IMR-90 (cell line): Measurements from ENCODE around the gene OR6B1.

Experiments
- CEBPB ChIP-seq: IDR thresholded peaks from 2 replicates; pipeline ENCODE4 v1.6.1; 2012; ENCODE audit warnings: low read depth, low read length, improper control_type of control experiment
- CHD1 ChIP-seq: IDR thresholded peaks from 2 replicates; pipeline ENCODE4 v1.6.1; 2012; ENCODE audit warnings: low read depth, low read length, improper control_type of control experiment
- MAFK ChIP-seq: IDR thresholded peaks from 2 replicates; pipeline ENCODE4 v1.6.1; 2012; ENCODE audit warnings: low read depth, low read length, improper control_type of control experiment
- MAZ ChIP-seq: IDR thresholded peaks from 2 replicates; pipeline ENCODE4 v1.6.1; 2012; ENCODE audit warnings: low read depth, mild to moderate bottlenecking, low read length, improper control_type of control experiment, moderate library complexity, borderline replicate concordance
- MXI1 ChIP-seq: IDR thresholded peaks from 2 replicates; pipeline ENCODE4 v1.6.1; 2012; ENCODE audit warnings: low read depth, mild to moderate bottlenecking, low read length, moderate library complexity, borderline replicate concordance
- POLR2A ChIP-seq: IDR thresholded peaks from 2 replicates; pipeline ENCODE4 v1.6.1; 2012; ENCODE audit warnings: mild to moderate bottlenecking, low read depth, low read length
- RAD21 ChIP-seq: IDR thresholded peaks from 2 replicates; pipeline ENCODE4 v1.6.1; 2012; ENCODE audit warnings: low read length, improper control_type of control experiment
- RFX5 ChIP-seq: IDR thresholded peaks from 2 replicates; pipeline ENCODE4 v1.8.0; 2012; ENCODE audit warnings: low read depth, mild to moderate bottlenecking, low read length, moderate library complexity
- TF ChIP-seq, protein P1 (sequence below): conservative IDR thresholded peaks from 2 replicates; pipeline ENCODE4 v1.5.1; 2012; ENCODE audit warnings: mild to moderate bottlenecking, low read depth, low read length, improper control_type of control experiment
- TF ChIP-seq, protein P2 (sequence below): fragments of 150-350 bp; IDR thresholded peaks from 2 replicates; pipeline ENCODE4 v1.6.1; 2016; ENCODE audit warnings: low read depth, mild to moderate bottlenecking, low read length, moderate library complexity, borderline replicate concordance

DNA sequence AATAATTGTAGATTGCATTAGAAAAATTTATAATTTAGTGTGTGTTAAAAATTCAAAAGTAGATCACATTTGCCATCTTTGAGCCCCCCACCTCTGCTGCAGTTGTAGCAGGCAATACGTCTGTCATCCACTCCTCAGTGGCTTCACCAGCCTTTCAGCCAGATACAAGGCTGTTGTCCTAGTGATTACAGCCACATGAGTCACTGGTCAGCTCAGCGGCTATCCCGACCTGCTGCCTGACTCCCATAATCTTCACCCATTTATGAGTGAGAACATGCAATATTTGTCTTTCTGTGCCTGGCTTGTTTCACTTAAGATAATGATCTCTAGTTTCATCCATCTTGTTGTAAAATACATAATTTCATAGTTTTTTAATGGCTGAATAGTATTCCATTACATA lies 57.8 kb downstream of the OR6B1 start:
- TF ChIP-seq, protein P1, sequence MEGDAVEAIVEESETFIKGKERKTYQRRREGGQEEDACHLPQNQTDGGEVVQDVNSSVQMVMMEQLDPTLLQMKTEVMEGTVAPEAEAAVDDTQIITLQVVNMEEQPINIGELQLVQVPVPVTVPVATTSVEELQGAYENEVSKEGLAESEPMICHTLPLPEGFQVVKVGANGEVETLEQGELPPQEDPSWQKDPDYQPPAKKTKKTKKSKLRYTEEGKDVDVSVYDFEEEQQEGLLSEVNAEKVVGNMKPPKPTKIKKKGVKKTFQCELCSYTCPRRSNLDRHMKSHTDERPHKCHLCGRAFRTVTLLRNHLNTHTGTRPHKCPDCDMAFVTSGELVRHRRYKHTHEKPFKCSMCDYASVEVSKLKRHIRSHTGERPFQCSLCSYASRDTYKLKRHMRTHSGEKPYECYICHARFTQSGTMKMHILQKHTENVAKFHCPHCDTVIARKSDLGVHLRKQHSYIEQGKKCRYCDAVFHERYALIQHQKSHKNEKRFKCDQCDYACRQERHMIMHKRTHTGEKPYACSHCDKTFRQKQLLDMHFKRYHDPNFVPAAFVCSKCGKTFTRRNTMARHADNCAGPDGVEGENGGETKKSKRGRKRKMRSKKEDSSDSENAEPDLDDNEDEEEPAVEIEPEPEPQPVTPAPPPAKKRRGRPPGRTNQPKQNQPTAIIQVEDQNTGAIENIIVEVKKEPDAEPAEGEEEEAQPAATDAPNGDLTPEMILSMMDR: no peak
- TF ChIP-seq MAFK: no peak
- TF ChIP-seq MAZ: no peak
- TF ChIP-seq, protein P2, sequence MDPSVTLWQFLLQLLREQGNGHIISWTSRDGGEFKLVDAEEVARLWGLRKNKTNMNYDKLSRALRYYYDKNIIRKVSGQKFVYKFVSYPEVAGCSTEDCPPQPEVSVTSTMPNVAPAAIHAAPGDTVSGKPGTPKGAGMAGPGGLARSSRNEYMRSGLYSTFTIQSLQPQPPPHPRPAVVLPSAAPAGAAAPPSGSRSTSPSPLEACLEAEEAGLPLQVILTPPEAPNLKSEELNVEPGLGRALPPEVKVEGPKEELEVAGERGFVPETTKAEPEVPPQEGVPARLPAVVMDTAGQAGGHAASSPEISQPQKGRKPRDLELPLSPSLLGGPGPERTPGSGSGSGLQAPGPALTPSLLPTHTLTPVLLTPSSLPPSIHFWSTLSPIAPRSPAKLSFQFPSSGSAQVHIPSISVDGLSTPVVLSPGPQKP: no peak
- TF ChIP-seq MXI1: no peak
- no peak for TF ChIP-seq POLR2A
- TF ChIP-seq RFX5: no peak
- no peak for TF ChIP-seq RAD21
- TF ChIP-seq CHD1: no peak
- TF ChIP-seq CEBPB: no peak
